Right hindlimb (tissue), 1 donor: ENCODE results near the gene NTMT1.
A peak's percentile ranks its signal among the peaks of the same experiment; 100 is the strongest.
"Not testable (repeated sequence)": the region's sequence is repeated elsewhere in the genome, so short reads cannot be mapped to it uniquely, and the experiment has no call there.

ENCODE experiments used
- DNase-seq: peaks from one replicate; pipeline ENCODE4 v3.0.0-alpha.2; 2018

Gene NTMT1

GRCh38 chr9:129655696-129656095, 29.7 kb downstream of the NTMT1 start:
- DNase-seq: no peak

GRCh38 chr9:129656795-129657390, 30.9 kb downstream of the NTMT1 start:
- DNase-seq: no peak

GRCh38 chr9:129661029-129661428, 35.1 kb downstream of the NTMT1 start:
- no peak for DNase-seq

DNA sequence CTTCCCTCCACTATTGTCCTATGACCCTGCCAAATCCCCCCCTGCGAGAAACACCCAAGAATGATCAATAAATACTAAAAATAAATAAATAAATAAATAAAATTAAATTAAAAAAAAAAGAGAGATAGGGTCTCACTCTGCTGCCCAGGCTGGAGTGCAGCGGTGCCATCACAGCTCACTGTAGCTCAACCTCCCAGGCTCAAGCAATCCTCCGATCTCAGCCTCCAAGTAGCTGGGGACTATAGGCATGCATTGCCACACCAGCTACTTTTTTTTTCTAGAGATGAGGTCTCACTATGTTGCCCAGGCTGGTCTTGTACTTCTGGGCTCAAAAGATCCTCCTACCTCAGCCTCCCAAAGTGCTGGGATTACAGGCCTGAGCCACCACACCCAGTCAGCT, 36.3 kb downstream of the NTMT1 start:
- not testable (repeated sequence) for DNase-seq

GRCh38 chr9:129664746-129665388, 38.9 kb downstream of the NTMT1 start:
- no peak for DNase-seq

GRCh38 chr9:129665389-129665775, 39.4 kb downstream of the NTMT1 start, which contains the start of gene PRRX2:
TSS of gene PRRX2 (plus strand) at chr9:129665647. CDS start at chr9:129665868, 221 bp downstream.
- peak; percentile 82 for DNase-seq

GRCh38 chr9:129665814-129666520, 40.0 kb downstream of the NTMT1 start:
- DNase-seq: no peak

DNA sequence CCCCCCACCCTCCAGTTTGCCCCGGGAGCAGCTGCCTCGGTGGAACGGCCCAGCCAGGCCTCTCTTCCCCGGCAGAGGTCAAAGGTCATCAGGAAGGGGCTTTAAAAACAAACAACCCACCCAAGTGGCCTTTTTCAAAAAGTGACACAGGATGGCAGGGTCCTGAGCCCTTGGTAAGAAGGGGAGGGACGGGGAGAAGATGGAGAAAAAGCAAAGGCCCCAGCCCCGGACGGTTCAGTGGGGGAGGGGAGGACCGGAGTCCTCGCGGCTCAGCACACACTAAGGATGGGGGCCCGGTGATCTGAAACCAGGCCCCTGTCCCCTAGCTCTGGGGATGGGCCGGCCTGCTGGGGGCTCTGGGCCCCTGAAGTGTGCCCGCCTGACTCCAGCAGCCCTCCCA, 40.6 kb downstream of the NTMT1 start:
- DNase-seq: no peak

GRCh38 chr9:129667378-129667777, 41.4 kb downstream of the NTMT1 start:
- DNase-seq: no peak

- DNase-seq: no peak
Measured at GRCh38 chr9:129667850-129668249, 41.9 kb downstream of the NTMT1 start.

DNA sequence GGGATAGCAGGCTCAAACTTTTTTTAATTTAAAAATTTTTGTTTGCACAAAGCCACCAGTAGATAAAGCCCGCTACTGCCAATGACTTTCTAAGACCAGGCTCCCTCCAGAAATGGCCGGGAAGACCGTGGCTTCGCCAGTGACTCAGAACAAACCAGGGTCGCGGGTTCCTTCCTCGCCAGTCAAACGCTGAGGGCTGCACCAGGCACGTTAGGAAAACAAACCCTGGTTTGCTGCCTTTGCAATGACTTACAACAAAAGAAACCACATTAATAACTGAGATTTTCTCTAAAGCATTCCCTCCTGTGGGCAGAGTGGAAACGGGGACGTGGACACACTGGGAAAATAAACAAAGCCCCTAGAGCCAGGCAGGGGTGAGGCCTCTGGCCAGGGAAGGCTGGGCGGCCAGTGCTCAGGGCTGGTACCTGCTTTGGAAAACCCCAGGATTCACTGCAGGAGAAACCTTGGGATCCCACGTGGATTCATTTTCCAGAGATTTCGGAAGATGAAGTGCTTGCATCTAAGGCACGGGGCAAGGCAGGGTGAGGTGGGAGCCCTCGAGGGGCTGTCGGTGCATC, 43.3 kb downstream of the NTMT1 start:
- no peak for DNase-seq

- no peak for DNase-seq
Measured at GRCh38 chr9:129669946-129670345, 44.0 kb downstream of the NTMT1 start.

- no peak for DNase-seq
Measured at GRCh38 chr9:129671065-129671464, 45.1 kb downstream of the NTMT1 start.

DNA sequence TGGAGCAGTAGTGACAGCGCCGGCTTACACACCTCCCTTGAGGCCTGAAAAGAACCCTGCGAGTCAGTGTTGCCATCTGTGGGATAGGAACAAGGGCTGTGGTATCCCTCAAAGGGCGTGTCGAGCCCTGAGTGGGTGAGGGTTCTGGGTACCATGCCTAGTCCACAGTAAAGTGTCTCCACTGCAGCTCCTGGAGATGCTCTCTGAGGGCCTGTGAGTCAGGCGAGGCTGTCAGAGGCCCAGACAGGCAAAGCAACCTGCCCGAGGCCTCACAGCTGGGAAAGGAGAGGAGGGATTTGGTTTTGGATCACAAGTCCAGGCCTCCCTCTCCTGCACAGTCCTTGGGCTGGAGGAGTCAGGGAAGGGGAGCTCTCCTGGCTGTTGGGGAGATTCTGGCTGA, 45.6 kb downstream of the NTMT1 start:
- no peak for DNase-seq

GRCh38 chr9:129672702-129673101, 46.7 kb downstream of the NTMT1 start:
- DNase-seq: no peak

DNA sequence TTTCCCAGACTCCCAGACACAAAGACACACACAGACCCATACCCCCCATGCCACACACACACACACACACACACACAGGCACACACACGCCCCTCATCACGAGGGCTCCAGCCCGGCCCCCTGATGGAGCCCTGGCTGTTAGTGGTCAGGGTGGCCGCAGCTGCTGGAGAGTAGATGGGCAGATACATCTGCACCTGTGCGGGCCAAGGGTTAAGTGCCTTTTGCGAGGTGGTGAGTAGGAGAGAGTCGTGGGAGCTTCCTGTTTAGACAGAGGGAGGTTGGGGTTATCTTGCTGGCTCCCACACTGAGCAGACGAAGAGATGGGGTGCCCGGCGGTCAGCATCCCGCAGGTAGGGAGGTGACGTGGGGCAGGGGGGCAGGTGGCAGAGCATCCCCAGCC, 47.6 kb downstream of the NTMT1 start:
- no peak for DNase-seq

- DNase-seq: no peak
Measured at GRCh38 chr9:129674229-129674628, 48.3 kb downstream of the NTMT1 start.

DNA sequence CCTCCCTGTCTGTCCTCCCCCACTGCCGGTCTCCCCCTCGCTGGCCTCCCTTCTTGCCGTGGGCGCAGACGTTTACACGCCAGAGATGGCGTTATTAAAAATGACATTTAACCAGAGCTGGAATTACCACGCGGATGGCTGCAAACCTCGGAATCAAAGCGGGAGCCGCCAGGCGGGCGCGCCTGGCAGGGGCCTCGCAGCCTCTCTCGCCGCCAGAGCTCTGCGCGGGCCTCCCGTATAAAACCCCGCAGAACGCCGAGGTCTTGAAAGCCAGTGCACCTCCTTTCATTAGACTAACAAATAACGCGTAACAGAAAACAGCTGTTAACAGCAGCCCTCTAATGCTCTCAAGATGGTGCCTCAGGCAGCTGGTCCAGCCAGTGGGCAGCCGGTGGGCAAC, 49.7 kb downstream of the NTMT1 start:
- DNase-seq: no peak

DNA sequence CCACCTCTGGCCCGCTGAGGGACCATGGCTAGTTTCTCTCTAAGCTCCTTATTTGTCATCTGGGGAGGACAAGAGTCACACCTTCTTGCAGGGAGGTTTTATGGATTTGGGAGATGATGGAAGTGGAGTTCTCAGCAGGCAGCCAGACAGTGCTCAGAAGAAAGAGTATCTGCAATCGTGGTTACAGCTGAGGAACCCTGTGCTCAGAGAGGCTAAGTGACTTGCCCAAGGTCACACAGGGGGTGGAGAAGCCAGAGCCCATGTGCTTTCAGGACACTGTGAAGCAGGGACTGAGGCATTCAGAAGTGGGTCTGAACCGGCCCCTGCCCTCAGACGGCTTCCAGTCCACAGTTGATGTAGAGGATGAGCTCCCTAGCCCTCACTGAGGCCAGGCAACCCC, 50.3 kb downstream of the NTMT1 start:
- DNase-seq: no peak

GRCh38 chr9:129676975-129677374, 51.0 kb downstream of the NTMT1 start:
- DNase-seq: no peak

DNA sequence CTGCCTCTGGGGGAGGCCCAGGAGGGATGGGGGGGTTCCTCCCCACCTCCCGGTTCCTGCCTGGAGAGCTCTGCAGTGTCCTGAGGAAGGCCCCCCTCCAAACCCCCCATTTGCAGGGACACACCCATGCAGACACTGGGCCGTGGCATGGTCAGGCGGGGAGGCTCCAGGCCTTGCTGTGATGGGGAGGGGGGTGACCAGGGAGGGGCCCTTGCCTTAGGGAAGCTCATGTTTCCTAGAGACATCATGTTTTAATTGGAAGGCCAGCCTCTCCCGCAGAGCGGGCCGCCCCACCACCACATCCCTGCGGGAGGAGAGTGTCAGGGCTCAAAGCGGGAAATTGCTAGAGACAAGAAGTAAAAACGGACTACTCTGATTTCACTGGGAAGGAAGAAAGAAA, 51.5 kb downstream of the NTMT1 start:
- peak; percentile 74 for DNase-seq

DNA sequence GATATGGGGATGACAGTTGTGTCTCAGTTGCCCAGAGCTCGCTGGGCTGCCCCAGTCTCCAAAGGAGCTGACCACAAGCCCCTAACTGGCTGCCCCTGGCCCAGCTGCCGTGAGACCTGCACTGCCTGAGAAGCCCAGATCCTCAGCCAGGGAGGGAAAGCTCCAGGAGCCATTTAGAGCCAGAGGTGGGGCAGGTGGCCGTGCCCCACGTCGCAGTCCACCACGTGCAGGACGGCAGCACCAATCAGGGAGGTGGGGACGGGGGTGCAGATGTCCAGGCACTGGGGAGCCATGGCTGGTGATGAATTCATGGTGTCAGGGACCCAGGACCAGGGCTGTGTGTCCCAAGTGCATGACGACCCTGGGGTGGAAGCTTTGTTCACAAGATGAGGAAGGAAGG, 52.9 kb downstream of the NTMT1 start:
- no peak for DNase-seq

GRCh38 chr9:129679537-129679936, 53.6 kb downstream of the NTMT1 start:
- DNase-seq: no peak

DNA sequence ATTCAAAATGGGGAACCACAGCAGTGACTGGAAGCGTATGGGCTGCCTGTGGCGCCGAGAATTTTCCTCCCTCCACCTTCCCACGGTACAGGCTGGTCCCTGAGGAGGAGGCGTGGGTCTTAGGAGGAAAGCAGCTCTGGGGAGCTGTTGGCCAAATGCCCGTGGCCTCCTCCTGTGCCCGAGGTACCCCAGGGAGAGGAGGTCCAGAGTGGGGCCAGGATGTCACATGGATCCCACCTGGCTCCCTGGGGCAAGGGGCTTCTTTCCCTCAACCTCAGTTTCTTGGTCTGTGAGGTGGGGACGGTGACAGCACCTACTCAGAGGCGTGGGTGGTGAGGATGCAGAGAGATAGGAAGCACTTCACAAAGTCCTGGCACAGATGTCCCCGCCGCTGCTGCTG, 56.0 kb downstream of the NTMT1 start:
- no peak for DNase-seq
